Measurements from ENCODE around the gene LRRK1.

GRCh38 chr15:101028321-101028720 is 109.2 kb downstream of the LRRK1 start:
- no peak for TF ChIP-seq CTCF (IDR thresholded peaks at IDR 0.05)
- no peak for TF ChIP-seq POLR2AphosphoS5 (IDR thresholded peaks at IDR 0.05)
- TF ChIP-seq POLR2A (IDR thresholded peaks at IDR 0.05) = no peak
- no peak for TF ChIP-seq EP300 (IDR thresholded peaks at IDR 0.05)

All from stomach (tissue), 4 donors.